HCT116 (cell line): ENCODE data around the gene RNF152.

ENCODE experiments used
- CEBPB ChIP-seq: IDR thresholded peaks from 2 replicates; pipeline ENCODE4 v1.6.1; 2012; ENCODE audit warnings: low read depth
- EGR1 ChIP-seq: IDR thresholded peaks from 2 replicates; pipeline ENCODE4 v1.6.1; 2012; ENCODE audit warnings: low read depth
- EZH2 ChIP-seq: fragments of 200-600 bp; sonication (generic); IDR thresholded peaks from 2 replicates; pipeline ENCODE4 v1.6.1; 2017; ENCODE audit warnings: antibody characterized with exemption, mixed run types
- FOSL1 ChIP-seq: IDR thresholded peaks from 2 replicates; pipeline ENCODE4 v1.6.1; 2012; ENCODE audit warnings: low read depth
- POLR2A ChIP-seq: IDR thresholded peaks from 2 replicates; pipeline ENCODE4 v1.7.0; 2011; ENCODE audit warnings: borderline replicate concordance; ENCODE audit not compliant: insufficient read depth, insufficient read length; ENCODE audit errors: extremely low read depth
- POLR2AphosphoS5 ChIP-seq: IDR thresholded peaks from 2 replicates; pipeline ENCODE4 v1.6.1; 2011; ENCODE audit warnings: mild to moderate bottlenecking, low read depth, low read length, moderate library complexity
- RAD21 ChIP-seq: IDR thresholded peaks from 2 replicates; pipeline ENCODE4 v1.6.1; 2012; ENCODE audit warnings: low read depth, mild to moderate bottlenecking
- SP1 ChIP-seq: IDR thresholded peaks from 2 replicates; pipeline ENCODE4 v1.6.1; 2012; ENCODE audit warnings: low read depth
- SRF ChIP-seq: IDR thresholded peaks from 2 replicates; pipeline ENCODE4 v1.6.1; 2012; ENCODE audit warnings: low read depth
- ZNF274 ChIP-seq: fragments of 200-500 bp; sonication (Bioruptor generic); IDR thresholded peaks from 2 replicates; pipeline ENCODE4 v1.6.1; 2014; ENCODE audit warnings: mild to moderate bottlenecking, low read depth, low read length, inconsistent platforms
- TF ChIP-seq, protein P1 (sequence below), 3 experiments: fragments of 200-600 bp in 1 of 3; sonication (generic) in 1 of 3; IDR thresholded peaks in 2 of 3; conservative IDR thresholded peaks in 1 of 3; 2 replicates each; pipeline ENCODE4 v1.5.1; 2012 to 2017; ENCODE audit warnings: low read depth in 2 of 3, low read length in 2 of 3, antibody characterized with exemption in 1 of 3, borderline replicate concordance in 1 of 3, control low read depth in 1 of 3, mild to moderate bottlenecking in 1 of 3, mixed read lengths in 1 of 3, mixed run types in 1 of 3, moderate library complexity in 1 of 3; ENCODE audit not compliant: insufficient read depth in 1 of 3
- TF ChIP-seq, protein P2 (sequence below): IDR thresholded peaks from 2 replicates; pipeline ENCODE4 v1.6.1; 2012
- TF ChIP-seq, protein P3 (sequence below): IDR thresholded peaks from 2 replicates; pipeline ENCODE4 v1.6.1; 2012; ENCODE audit warnings: low read depth

DNA sequence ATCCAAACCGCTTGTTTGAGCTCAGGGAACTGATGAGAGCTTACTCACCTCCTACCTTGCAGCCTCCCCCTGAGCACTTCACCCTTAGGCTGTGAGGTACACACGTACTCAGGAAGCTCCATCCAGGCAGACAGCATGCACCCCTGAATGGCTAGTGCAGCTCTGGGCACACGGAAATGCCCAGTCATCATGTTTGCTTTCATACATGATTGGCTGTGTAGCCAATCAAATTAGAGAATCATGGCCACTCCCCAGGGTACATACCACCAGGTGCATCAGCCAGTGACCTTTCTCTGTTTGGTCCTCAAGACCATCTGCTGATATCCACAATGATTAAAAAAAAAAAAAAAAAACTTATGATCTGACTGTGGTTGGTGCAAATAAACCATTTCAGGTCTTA is 42.1 kb downstream of the RNF152 start:
- TF ChIP-seq, protein P1, sequence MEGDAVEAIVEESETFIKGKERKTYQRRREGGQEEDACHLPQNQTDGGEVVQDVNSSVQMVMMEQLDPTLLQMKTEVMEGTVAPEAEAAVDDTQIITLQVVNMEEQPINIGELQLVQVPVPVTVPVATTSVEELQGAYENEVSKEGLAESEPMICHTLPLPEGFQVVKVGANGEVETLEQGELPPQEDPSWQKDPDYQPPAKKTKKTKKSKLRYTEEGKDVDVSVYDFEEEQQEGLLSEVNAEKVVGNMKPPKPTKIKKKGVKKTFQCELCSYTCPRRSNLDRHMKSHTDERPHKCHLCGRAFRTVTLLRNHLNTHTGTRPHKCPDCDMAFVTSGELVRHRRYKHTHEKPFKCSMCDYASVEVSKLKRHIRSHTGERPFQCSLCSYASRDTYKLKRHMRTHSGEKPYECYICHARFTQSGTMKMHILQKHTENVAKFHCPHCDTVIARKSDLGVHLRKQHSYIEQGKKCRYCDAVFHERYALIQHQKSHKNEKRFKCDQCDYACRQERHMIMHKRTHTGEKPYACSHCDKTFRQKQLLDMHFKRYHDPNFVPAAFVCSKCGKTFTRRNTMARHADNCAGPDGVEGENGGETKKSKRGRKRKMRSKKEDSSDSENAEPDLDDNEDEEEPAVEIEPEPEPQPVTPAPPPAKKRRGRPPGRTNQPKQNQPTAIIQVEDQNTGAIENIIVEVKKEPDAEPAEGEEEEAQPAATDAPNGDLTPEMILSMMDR (IDR thresholded peaks at IDR 0.05 in 2 of 3, conservative IDR thresholded peaks at IDR 0.05 in 1 of 3; ENCODE audit: borderline replicate concordance in 1 of 3, insufficient read depth in 1 of 3, low read depth in 2 of 3, low read length in 2 of 3) = no peak
- no peak for TF ChIP-seq SP1
- TF ChIP-seq POLR2A = no peak
- TF ChIP-seq ZNF274 = no peak
- TF ChIP-seq SRF = no peak
- no peak for TF ChIP-seq POLR2AphosphoS5
- TF ChIP-seq FOSL1 = no peak
- no peak for TF ChIP-seq EGR1
- TF ChIP-seq, protein P2, sequence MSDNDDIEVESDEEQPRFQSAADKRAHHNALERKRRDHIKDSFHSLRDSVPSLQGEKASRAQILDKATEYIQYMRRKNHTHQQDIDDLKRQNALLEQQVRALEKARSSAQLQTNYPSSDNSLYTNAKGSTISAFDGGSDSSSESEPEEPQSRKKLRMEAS = no peak
- TF ChIP-seq, protein P3, sequence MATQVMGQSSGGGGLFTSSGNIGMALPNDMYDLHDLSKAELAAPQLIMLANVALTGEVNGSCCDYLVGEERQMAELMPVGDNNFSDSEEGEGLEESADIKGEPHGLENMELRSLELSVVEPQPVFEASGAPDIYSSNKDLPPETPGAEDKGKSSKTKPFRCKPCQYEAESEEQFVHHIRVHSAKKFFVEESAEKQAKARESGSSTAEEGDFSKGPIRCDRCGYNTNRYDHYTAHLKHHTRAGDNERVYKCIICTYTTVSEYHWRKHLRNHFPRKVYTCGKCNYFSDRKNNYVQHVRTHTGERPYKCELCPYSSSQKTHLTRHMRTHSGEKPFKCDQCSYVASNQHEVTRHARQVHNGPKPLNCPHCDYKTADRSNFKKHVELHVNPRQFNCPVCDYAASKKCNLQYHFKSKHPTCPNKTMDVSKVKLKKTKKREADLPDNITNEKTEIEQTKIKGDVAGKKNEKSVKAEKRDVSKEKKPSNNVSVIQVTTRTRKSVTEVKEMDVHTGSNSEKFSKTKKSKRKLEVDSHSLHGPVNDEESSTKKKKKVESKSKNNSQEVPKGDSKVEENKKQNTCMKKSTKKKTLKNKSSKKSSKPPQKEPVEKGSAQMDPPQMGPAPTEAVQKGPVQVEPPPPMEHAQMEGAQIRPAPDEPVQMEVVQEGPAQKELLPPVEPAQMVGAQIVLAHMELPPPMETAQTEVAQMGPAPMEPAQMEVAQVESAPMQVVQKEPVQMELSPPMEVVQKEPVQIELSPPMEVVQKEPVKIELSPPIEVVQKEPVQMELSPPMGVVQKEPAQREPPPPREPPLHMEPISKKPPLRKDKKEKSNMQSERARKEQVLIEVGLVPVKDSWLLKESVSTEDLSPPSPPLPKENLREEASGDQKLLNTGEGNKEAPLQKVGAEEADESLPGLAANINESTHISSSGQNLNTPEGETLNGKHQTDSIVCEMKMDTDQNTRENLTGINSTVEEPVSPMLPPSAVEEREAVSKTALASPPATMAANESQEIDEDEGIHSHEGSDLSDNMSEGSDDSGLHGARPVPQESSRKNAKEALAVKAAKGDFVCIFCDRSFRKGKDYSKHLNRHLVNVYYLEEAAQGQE = no peak
- TF ChIP-seq RAD21 = no peak
- TF ChIP-seq CEBPB = no peak
- no peak for TF ChIP-seq EZH2
